H9 (cell line): Measurements from ENCODE around the gene EED. TPM values are rescaled to one million over a fixed set of nuclear protein-coding genes. Genes with fewer than 3 reads are reported as not detected.

Experiments used
- DNase-seq: peaks from one replicate; pipeline ENCODE4 v3.0.0-alpha.2; 2017
- H2AFZ ChIP-seq: one replicate; pipeline ENCODE4 v1.6.1; 2013; ENCODE audit warnings: mild to moderate bottlenecking, low read length, control low read depth, moderate library complexity
- H2AK5ac ChIP-seq: 2 replicates; pipeline ENCODE4 v1.6.1; 2013; ENCODE audit warnings: low read length, control low read depth, mixed read lengths; ENCODE audit not compliant: insufficient read length
- H2BK120ac ChIP-seq: one replicate; pipeline ENCODE4 v1.6.1; 2013; ENCODE audit warnings: low read depth, mild to moderate bottlenecking, low read length, control low read depth, inconsistent platforms; ENCODE audit not compliant: poor library complexity, severe bottlenecking
- H2BK12ac ChIP-seq: 2 replicates; pipeline ENCODE4 v1.6.1; 2013; ENCODE audit warnings: low read length, control low read depth, mixed read lengths, low read depth; ENCODE audit not compliant: insufficient read length
- H2BK15ac ChIP-seq: 2 replicates; pipeline ENCODE4 v1.6.1; 2013; ENCODE audit warnings: low read depth, low read length, control low read depth
- H2BK20ac ChIP-seq: one replicate; pipeline ENCODE4 v1.6.1; 2013; ENCODE audit warnings: low read depth, mild to moderate bottlenecking, low read length, control low read depth, inconsistent platforms; ENCODE audit not compliant: poor library complexity, severe bottlenecking
- H2BK5ac ChIP-seq: 2 replicates; pipeline ENCODE4 v1.6.1; 2013; ENCODE audit warnings: low read length, control low read depth, mixed read lengths; ENCODE audit not compliant: insufficient read length
- H3K14ac ChIP-seq: 2 replicates; pipeline ENCODE4 v1.6.1; 2013; ENCODE audit warnings: low read length, control low read depth; ENCODE audit not compliant: insufficient read depth
- H3K18ac ChIP-seq: 2 replicates; pipeline ENCODE4 v1.6.1; 2013; ENCODE audit warnings: low read depth, mild to moderate bottlenecking, mixed read lengths, low read length, control low read depth; ENCODE audit not compliant: insufficient read length
- H3K23ac ChIP-seq: 2 replicates; pipeline ENCODE4 v1.6.1; 2013; ENCODE audit warnings: low read length, control low read depth, mixed read lengths, low read depth; ENCODE audit not compliant: insufficient read length
- H3K23me2 ChIP-seq: 2 replicates; pipeline ENCODE4 v1.6.1; 2013; ENCODE audit warnings: low read depth, mild to moderate bottlenecking, mixed read lengths, low read length, control low read depth; ENCODE audit not compliant: insufficient read length, poor library complexity, severe bottlenecking
- H3K27ac ChIP-seq: 2 replicates; pipeline ENCODE4 v1.5.1; 2013; ENCODE audit warnings: low read length, control low read depth, mixed read lengths, low read depth; ENCODE audit not compliant: insufficient read length
- H3K27me3 ChIP-seq: 2 replicates; pipeline ENCODE4 v1.6.1; 2013; ENCODE audit warnings: low read length, control low read depth, inconsistent platforms; ENCODE audit not compliant: insufficient read depth
- H3K4ac ChIP-seq: 2 replicates; pipeline ENCODE4 v1.6.1; 2013; ENCODE audit warnings: low read depth, mild to moderate bottlenecking, control low read depth, inconsistent platforms, low read length, moderate library complexity
- H3K4me1 ChIP-seq: 2 replicates; pipeline ENCODE4 v1.6.1; 2013; ENCODE audit warnings: low read length, control low read depth, inconsistent platforms; ENCODE audit not compliant: insufficient read depth
- H3K4me2 ChIP-seq: 2 replicates; pipeline ENCODE4 v1.6.1; 2013; ENCODE audit warnings: low read length, control low read depth, mixed read lengths; ENCODE audit not compliant: insufficient read length, insufficient read depth
- H3K56ac ChIP-seq: 2 replicates; pipeline ENCODE4 v1.6.1; 2013; ENCODE audit warnings: low read depth, mild to moderate bottlenecking, mixed read lengths, low read length, control low read depth; ENCODE audit not compliant: insufficient read length
- H3K79me1 ChIP-seq: 2 replicates; pipeline ENCODE4 v1.6.1; 2013; ENCODE audit warnings: low read depth, mild to moderate bottlenecking, moderate library complexity, low read length, control low read depth, inconsistent platforms; ENCODE audit not compliant: insufficient read depth, poor library complexity, severe bottlenecking
- H3K79me2 ChIP-seq: 2 replicates; pipeline ENCODE4 v1.6.1; 2013; ENCODE audit warnings: low read length, control low read depth, inconsistent platforms; ENCODE audit not compliant: insufficient read depth
- H3K9ac ChIP-seq: 2 replicates; pipeline ENCODE4 v1.6.1; 2013; ENCODE audit warnings: low read length, control low read depth, mixed read lengths; ENCODE audit not compliant: insufficient read length; ENCODE audit errors: extremely low read depth
- H3K9me3 ChIP-seq: one replicate; pipeline ENCODE4 v1.6.1; 2013; ENCODE audit warnings: low read depth, low read length, inconsistent platforms; ENCODE audit not compliant: control insufficient read depth
- H3T11ph ChIP-seq: one replicate; pipeline ENCODE4 v1.6.1; 2013; ENCODE audit warnings: mild to moderate bottlenecking, low read length, control low read depth, inconsistent platforms
- H4K20me1 ChIP-seq: one replicate; pipeline ENCODE4 v1.6.1; 2013; ENCODE audit not compliant: control insufficient read depth, insufficient read length, insufficient read depth
- H4K5ac ChIP-seq: 2 replicates; pipeline ENCODE4 v1.6.1; 2013; ENCODE audit warnings: low read depth, mild to moderate bottlenecking, mixed read lengths, low read length, control low read depth; ENCODE audit not compliant: insufficient read length
- H4K8ac ChIP-seq: replicated peaks from 2 replicates; pipeline ENCODE4 v1.6.1; 2013; ENCODE audit warnings: low read length, control low read depth, mixed read lengths, low read depth; ENCODE audit not compliant: insufficient read length
- H4K91ac ChIP-seq: 2 replicates; pipeline ENCODE4 v1.6.1; 2013; ENCODE audit warnings: low read depth, mild to moderate bottlenecking, moderate library complexity, mixed read lengths, low read length, control low read depth; ENCODE audit not compliant: insufficient read length
- H3K27ac Mint-ChIP-seq, 3 experiments: 2 replicates in 2 of 3; 3 replicates in 1 of 3; pipeline ENCODE4 v1.8.0; 2020 to 2021; ENCODE audit warnings: mixed read lengths in 3 of 3, mild to moderate bottlenecking in 1 of 3, moderate library complexity in 1 of 3
- H3K27me3 Mint-ChIP-seq: 2 replicates; pipeline ENCODE4 v1.8.0; 2021; ENCODE audit warnings: low read depth, mild to moderate bottlenecking, moderate library complexity, mixed read lengths
- H3K36me3 Mint-ChIP-seq, 3 experiments: 2 replicates in 2 of 3; 3 replicates in 1 of 3; pipeline ENCODE4 v1.8.0; 2020 to 2021; ENCODE audit warnings: low read depth in 3 of 3, mixed read lengths in 3 of 3; ENCODE audit not compliant: insufficient read depth in 1 of 3
- H3K4me1 Mint-ChIP-seq, 2 experiments: 2 replicates each; pipeline ENCODE4 v1.8.0; 2020; ENCODE audit warnings: mixed read lengths in 2 of 2
- H3K4me3 Mint-ChIP-seq, 2 experiments: 2 replicates in 1 of 2; 3 replicates in 1 of 2; pipeline ENCODE4 v1.8.0; 2020 to 2021; ENCODE audit warnings: mild to moderate bottlenecking in 2 of 2, mixed read lengths in 2 of 2, moderate library complexity in 1 of 2
- H3K9me3 Mint-ChIP-seq, 2 experiments: 2 replicates in 1 of 2; 3 replicates in 1 of 2; pipeline ENCODE4 v1.8.0; 2020; ENCODE audit warnings: mild to moderate bottlenecking in 2 of 2, mixed read lengths in 2 of 2, moderate library complexity in 1 of 2
- WGBS: extraction: QIAGEN DNeasy Blood & Tissue Kit; methylation state at CpG from one replicate; pipeline ENCODE4 v1.1.7; 2013; ENCODE audit warnings: missing lambda C conversion rate, low lambda C conversion rate, mixed read lengths; ENCODE audit not compliant: insufficient read length; ENCODE audit errors: extremely low coverage; 5-methylcytosine and 5-hydroxymethylcytosine counted together
- total RNA-seq: library from RNA; stranded (reverse); gene quantifications from 2 replicates; pipeline ENCODE4 v1.2.1, GENCODE V29; 2021
- TF ChIP-seq, protein P1 (sequence below): fragments of 200-600 bp; sonication (generic); conservative IDR thresholded peaks from 3 replicates; pipeline ENCODE4 v1.8.0; 2021; ENCODE audit warnings: antibody characterized with exemption, mild to moderate bottlenecking

The EED gene
- total RNA-seq, 1 experiment from 2014 or later, result 34.1 TPM

- Mint-ChIP-seq H3K4me1 (peaks cover 7% of the 10 kb centered on the region in 2 experiments; a peak in 1 of 4 replicates), H3K27ac (no peak overlapping the region), H3K36me3 (no peaks in the 10 kb centered on the region), H3K9me3 (no peaks in the 10 kb centered on the region; a peak in 1 of 5 replicates), H3K4me3 (no peak overlapping the region), H3K27me3 (peaks cover 1% of the 10 kb centered on the region; the same call in 1 of the 2 replicates)
- no peaks in the 10 kb centered on the region for H3K4me1 ChIP-seq
- H3K9me3 ChIP-seq, result no peaks in the 10 kb centered on the region
- H3K9ac ChIP-seq, result no peak overlapping the region
- H3K79me1 ChIP-seq, result no peaks in the 10 kb centered on the region
- H2BK120ac ChIP-seq, result no peak overlapping the region
- H3K14ac ChIP-seq, result no peak overlapping the region
- no peak overlapping the region for H2BK20ac ChIP-seq
- H3K23ac ChIP-seq, result no peak overlapping the region
- no peak overlapping the region for H3K4ac ChIP-seq
- no peak overlapping the region for H2BK5ac ChIP-seq
- peak; percentile 74 for DNase-seq
- no peak overlapping the region for H2AK5ac ChIP-seq
- H3K18ac ChIP-seq, result no peak overlapping the region
- H3K27me3 ChIP-seq, result no peaks in the 10 kb centered on the region
- H4K91ac ChIP-seq, result no peak overlapping the region
- no peaks in the 10 kb centered on the region for H3K23me2 ChIP-seq
- H3K4me2 ChIP-seq, result no peak overlapping the region
- no peak overlapping the region for H2BK12ac ChIP-seq
- no peak overlapping the region for H3K27ac ChIP-seq
- H4K5ac ChIP-seq, result no peak overlapping the region
- H3T11ph ChIP-seq, result no peak overlapping the region
- H2AFZ ChIP-seq, result peak overlapping the region; percentile 99
- TF ChIP-seq, protein P1, sequence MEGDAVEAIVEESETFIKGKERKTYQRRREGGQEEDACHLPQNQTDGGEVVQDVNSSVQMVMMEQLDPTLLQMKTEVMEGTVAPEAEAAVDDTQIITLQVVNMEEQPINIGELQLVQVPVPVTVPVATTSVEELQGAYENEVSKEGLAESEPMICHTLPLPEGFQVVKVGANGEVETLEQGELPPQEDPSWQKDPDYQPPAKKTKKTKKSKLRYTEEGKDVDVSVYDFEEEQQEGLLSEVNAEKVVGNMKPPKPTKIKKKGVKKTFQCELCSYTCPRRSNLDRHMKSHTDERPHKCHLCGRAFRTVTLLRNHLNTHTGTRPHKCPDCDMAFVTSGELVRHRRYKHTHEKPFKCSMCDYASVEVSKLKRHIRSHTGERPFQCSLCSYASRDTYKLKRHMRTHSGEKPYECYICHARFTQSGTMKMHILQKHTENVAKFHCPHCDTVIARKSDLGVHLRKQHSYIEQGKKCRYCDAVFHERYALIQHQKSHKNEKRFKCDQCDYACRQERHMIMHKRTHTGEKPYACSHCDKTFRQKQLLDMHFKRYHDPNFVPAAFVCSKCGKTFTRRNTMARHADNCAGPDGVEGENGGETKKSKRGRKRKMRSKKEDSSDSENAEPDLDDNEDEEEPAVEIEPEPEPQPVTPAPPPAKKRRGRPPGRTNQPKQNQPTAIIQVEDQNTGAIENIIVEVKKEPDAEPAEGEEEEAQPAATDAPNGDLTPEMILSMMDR, result peak; percentile 92
- no CpG with 5 or more reads among the region's 14 CpGs for WGBS
- H4K20me1 ChIP-seq, result no peaks in the 10 kb centered on the region
- no peaks in the 10 kb centered on the region for H3K79me2 ChIP-seq
- no peak overlapping the region for H4K8ac ChIP-seq
- H3K56ac ChIP-seq, result no peak overlapping the region
- no peak overlapping the region for H2BK15ac ChIP-seq
These were observed 26.1 kb upstream of the EED start for GRCh38 chr11:86218125-86219084.
